HFF-Myc (cell line): ENCODE data around the gene IGIP.

Experiments used
- DNase-seq: peaks from one replicate; pipeline ENCODE4 v3.0.0-alpha.2; 2011; ENCODE audit warnings: low read depth; ENCODE audit errors: extremely low read depth
- H3K4me3 ChIP-seq: replicated peaks from 2 replicates; pipeline ENCODE4 v1.5.1; 2011; ENCODE audit warnings: low read depth, mild to moderate bottlenecking, control low read depth, low read length
- CTCF ChIP-seq: IDR thresholded peaks from 2 replicates; pipeline ENCODE4 v1.5.1; 2012; ENCODE audit warnings: mild to moderate bottlenecking, low read depth, low read length, control low read depth; ENCODE audit errors: missing control alignments

The IGIP gene

GRCh38 chr5:140145818-140146522, 20.2 kb downstream of the IGIP start:
- peak overlapping the region; percentile 32 for H3K4me3 ChIP-seq
- TF ChIP-seq CTCF: peak; percentile 50
- DNase-seq: no peak

GRCh38 chr5:140146523-140146842, 20.7 kb downstream of the IGIP start:
- TF ChIP-seq CTCF: no peak
- no peak for DNase-seq
- no peak overlapping the region for H3K4me3 ChIP-seq

- DNase-seq: no peak
- no peak overlapping the region for H3K4me3 ChIP-seq
- no peak for TF ChIP-seq CTCF
These were observed 21.7 kb downstream of the IGIP start for GRCh38 chr5:140147460-140147859.

- no peak overlapping the region for H3K4me3 ChIP-seq
- DNase-seq: no peak
- no peak for TF ChIP-seq CTCF
These were observed 22.8 kb downstream of the IGIP start for GRCh38 chr5:140148508-140148907.

GRCh38 chr5:140150201-140150600, 24.5 kb downstream of the IGIP start:
- H3K4me3 ChIP-seq: no peak overlapping the region
- DNase-seq: no peak
- no peak for TF ChIP-seq CTCF

GRCh38 chr5:140151144-140152021, 25.6 kb downstream of the IGIP start:
- DNase-seq: no peak
- no peak for TF ChIP-seq CTCF
- H3K4me3 ChIP-seq: no peak overlapping the region
